Activated T-cell treated with anti-CD3 and anti-CD28 coated beads for 4 hours (primary cell): ENCODE data around the gene BAZ2A.
A peak's percentile ranks its signal among the peaks of the same experiment; 100 is the strongest.
"Not testable (repeated sequence)": the region's sequence is repeated elsewhere in the genome, so short reads cannot be mapped to it uniquely, and the experiment has no call there.

Experiments used
- DNase-seq: peaks from one replicate; pipeline ENCODE4 v3.0.0-alpha.2; 2020

BAZ2A gene

DNA sequence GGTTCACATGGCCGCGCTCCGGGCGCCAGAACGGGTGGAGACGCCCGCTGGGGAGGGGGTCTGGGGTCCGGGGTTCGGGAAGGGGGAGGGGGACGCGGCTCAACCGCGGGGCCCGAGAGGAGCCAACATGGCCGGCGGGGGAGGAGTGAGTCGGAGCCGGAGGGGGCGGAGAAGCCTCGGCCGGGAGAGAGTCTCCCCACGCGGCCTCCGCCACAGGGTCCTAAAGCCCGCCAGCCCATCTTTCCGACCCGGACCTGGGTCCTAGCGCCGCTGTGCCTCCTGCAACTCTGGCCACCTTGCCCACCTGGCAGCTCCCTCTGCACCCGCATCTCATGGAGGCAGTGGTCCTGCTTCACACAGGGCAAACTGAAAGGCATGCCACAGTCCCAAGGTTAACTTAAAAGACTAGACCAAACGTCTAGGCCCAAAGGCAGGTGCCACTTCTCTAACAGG, at the start of gene BAZ2A:
Gene BAZ2A (minus strand): TSS at position 147 of the 453 bp plus-strand sequence. CDS start 12,796 bp downstream, outside the sequence.
- peak; percentile 76 for DNase-seq

GRCh38 chr12:56678852-56679251, 48.7 kb upstream of the BAZ2A start:
- DNase-seq = no peak

- no peak for DNase-seq
These were observed 47.6 kb upstream of the BAZ2A start for GRCh38 chr12:56677680-56678079.

GRCh38 chr12:56676851-56677580, 46.9 kb upstream of the BAZ2A start:
- DNase-seq = no peak

DNA sequence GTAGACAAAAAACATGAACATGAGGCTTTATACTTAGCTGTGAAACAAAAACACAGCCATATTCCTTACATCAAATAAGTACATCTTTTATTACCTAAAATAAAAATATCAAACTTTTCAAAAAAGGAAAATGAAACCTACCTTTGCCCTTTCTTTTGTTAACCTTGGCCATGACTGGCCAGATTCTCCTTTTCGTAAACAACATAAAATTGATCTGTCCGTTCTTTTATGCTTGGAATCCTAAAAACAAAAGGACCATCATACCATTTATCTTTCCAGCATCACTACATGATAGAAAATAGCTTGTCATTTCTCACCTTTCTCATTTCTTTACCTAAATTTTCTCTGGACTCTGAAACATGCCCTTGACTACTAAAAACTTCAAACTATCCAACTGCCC, 41.5 kb upstream of the BAZ2A start:
- DNase-seq = no peak

DNA sequence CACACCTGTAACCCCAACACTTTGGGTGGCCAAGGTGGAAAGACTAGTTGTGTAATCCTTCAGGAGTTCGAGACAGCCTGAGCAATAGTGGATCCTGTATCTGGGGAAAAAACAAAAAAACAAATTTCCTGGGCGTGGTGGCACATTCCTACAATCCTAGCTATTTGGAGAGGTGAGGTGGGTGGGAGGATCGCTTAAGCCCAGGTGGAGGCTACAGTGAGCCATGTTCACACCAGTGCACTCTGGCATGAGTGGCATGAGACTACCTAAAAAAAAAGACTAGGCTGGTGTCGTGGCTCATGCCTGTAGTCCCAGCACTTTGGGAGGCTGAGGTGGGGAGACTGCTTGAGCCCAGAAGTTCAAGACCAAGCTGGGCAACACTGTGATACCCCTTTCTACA, 40.7 kb upstream of the BAZ2A start:
- DNase-seq = no peak

DNA sequence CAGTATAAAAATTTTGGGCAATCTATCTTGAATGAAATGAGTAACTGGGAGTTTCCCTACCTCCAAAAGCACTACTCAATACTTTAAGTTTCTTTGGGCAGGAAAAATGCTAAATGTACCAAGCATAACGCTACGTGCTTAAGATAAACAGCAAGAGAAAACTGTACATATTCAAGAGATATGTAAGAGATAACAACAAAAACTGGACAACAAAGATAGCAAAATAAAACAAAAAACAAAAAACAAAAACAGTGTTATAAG, 38.0 kb upstream of the BAZ2A start:
- no peak for DNase-seq

GRCh38 chr12:56661979-56662638, 32.0 kb upstream of the BAZ2A start:
- DNase-seq = no peak

DNA sequence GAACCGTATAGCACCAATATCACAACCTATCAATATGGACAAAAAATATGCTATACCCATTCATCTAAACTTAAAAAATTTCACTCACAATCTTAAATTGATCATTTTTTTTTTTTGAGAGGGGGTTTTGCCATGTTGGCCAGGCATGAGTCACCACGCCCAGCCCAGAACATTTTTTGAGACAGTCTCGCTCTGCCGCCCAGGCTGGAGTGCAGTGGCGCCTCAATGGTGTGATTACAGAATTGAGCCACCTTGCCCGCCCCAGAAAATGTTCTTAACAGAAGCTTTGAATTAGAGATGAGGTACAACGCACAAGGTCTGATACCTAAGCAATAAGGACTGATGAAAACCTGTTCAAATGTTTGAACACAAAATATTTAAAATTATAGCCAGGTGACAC, 31.4 kb upstream of the BAZ2A start:
- no peak for DNase-seq

DNA sequence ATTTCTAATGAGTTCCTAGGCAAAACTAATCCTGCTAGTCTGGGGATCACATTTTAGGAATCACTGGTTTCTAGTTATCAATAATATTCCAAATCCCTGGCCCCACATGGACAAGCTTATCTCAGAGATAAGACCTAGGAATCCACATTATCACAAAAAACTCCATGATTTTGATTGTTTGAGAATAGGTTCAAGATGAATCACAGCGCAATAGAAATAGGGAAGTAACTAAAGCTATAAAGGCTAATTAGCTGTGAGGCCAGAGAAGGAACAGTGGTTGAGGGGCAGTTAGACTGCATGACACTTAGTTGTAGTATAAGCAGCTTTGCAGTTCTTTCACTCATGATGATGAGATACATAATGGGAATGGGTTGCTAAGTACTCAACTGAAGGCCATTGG, 28.8 kb upstream of the BAZ2A start:
- DNase-seq = no peak

DNA sequence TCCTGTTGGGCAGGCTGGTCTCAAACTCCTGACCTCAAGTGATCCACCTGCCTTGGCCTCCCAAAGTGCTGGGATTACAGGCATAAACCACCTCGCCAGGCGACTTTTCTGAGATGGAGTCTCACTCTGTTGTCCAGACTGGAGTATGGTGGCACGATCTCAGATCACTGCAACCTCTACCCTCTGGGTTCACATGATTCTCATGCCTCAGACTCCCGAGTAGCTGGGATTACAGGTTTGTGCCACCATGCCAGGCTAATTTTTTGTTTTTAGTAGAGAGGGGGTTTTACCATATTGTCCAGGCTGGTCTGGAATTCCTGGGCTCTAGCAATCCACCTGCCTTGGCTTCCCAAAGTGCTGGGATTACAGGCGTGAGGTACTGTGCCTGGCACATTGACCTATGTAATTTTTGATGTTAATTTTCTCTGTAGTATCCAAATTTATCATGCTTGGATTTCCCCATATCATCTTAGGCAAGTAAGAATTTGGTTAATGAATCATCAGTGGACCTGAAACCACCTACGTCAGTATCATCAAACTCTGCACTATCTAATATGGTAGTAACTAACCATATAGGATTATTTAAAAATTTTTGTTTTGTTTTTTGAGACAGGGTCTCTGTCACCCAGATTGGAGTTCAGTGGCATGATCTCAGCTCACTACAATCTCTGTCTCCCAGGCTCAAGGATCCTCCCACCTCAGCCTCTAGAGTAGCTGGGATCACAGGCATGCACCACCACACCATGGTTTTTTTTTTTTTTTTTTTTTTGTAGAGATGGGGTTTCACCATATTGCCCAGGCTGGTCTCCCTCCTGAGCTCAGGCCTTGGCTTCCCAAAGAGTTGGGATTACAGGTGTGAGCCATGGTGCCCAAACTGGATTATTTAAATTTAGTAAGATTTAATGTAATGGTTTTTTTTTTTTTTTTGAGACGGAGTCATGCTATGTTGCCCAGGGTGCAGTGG, 27.6 kb upstream of the BAZ2A start:
- DNase-seq = no peak

- DNase-seq = not testable (repeated sequence)
These were observed 23.7 kb upstream of the BAZ2A start for GRCh38 chr12:56653781-56654180.

- DNase-seq = not testable (repeated sequence)
These were observed 17.9 kb upstream of the BAZ2A start for GRCh38 chr12:56648023-56648422.

GRCh38 chr12:56645717-56646446, 15.8 kb upstream of the BAZ2A start, which contains the start of gene ATP5F1B:
Gene ATP5F1B (minus strand): TSS chr12:56645984. CDS start chr12:56645963, 21 bp downstream.
- DNase-seq = peak; percentile 77

- DNase-seq = no peak
These were observed 15.1 kb upstream of the BAZ2A start for GRCh38 chr12:56645201-56645716.

DNA sequence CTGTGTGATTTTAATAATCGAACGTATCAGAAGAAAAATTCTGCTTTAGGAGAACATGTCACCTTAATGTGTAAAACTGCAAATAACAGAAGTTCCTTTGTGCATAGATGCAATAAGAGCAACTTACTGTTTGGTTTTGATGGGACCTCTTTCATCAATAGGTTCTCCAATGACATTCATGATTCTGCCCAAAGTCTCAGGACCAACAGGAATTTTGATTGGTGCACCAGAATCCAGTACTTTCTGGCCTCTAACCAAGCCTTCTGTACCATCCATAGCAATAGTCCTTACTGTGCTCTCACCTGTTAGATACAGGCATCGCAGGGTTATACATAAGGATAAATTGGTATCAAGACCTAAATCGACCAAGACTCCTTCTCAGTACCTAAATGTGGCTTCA, 14.5 kb upstream of the BAZ2A start:
- DNase-seq = no peak

GRCh38 chr12:56641219-56641618, 11.1 kb upstream of the BAZ2A start:
- DNase-seq = no peak

- no peak for DNase-seq
These were observed 7.5 kb upstream of the BAZ2A start for GRCh38 chr12:56637621-56638020.

- DNase-seq = peak; percentile 79
These were observed 6.8 kb upstream of the BAZ2A start for GRCh38 chr12:56636675-56637540.

- peak; percentile 82 for DNase-seq
These were observed 5.9 kb upstream of the BAZ2A start for GRCh38 chr12:56635806-56636674.
